Ecto neural progenitor cell (in vitro differentiated cells): ENCODE results near the gene BPIFB4.

Experiments used
- DNase-seq: peaks from one replicate; pipeline ENCODE4 v3.0.0-alpha.2; 2018; ENCODE audit warnings: low spot score

Gene BPIFB4

DNA sequence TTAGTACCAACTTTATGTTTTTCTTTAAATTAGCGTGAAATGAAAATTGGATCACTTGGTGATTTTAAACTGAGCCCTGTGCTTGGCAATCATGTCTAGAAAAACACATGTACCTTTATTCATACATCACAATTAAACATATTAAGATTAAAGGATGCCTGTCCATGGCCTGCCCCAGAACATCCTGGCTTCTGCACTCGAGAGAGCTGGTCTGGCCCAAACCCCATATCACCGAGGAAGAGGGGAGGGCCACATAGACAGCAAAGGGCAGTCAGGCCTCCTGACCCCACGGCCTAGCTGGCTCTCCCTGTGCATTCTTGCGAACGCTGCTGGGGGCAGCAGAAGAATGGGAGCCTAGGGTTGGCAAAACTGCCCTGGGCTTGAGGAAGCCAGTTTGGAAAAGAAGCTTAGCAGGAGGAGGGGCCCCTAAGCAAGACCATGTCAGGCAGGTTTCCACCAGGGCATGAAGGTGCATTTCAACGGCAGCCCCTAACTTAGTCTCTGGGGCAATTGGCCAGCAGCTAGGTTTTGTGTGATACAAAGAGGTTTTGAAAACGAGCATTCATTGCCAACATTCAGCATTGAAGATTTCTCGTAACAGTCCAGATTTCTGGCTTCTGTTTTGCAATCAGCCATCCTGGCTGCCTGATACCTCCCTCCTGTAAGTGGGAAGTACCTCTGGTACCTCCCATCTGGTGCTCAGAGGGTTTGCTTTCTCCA is 17.2 kb upstream of the BPIFB4 start:
- DNase-seq = peak; percentile 70

DNA sequence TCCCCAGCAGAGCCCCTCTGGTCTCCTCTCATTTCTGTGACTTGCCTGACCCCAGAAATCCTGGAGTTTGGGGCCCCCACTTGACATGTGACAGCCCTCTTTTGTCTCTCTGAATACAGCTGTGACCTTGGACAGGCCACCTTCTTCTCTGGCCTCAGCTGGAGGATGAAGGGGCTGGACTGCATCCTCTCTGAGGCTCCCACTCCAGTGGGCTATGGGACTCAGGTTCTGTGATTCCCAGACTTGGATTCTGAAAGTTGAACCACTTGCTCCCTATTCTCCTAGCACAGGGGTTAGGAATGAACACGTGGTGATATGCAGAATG is 16.7 kb upstream of the BPIFB4 start:
- DNase-seq = no peak

DNA sequence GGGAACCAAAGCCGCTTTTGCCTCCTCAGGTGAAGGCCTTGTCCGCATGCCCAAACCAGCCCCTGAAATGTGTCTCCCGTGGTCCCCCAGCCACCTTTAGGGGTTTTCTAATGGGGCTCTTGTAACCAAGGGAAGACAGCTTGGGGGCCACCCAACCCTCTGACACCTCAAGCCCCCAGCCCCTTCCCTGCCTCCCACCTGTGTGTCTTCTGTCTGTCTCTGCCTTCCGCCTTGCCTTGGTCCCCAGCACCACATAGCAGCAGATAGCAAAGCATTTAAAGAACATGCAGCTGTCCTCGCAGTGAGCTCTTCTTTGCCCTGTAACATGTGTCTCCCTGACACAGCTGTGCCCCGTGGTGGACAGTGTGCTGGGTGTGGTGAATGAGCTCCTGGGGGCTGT is 16.2 kb upstream of the BPIFB4 start:
- DNase-seq = no peak

- no peak for DNase-seq
Observed at GRCh38 chr20:33064572-33065287, 14.7 kb upstream of the BPIFB4 start.

- DNase-seq = no peak
Observed at GRCh38 chr20:33065785-33066184, 13.7 kb upstream of the BPIFB4 start.

- no peak for DNase-seq
Observed at GRCh38 chr20:33067806-33068205, 11.6 kb upstream of the BPIFB4 start.

- no peak for DNase-seq
Observed at GRCh38 chr20:33068251-33068939, 11.0 kb upstream of the BPIFB4 start.

GRCh38 chr20:33069673-33070072 is 9.8 kb upstream of the BPIFB4 start:
- DNase-seq = no peak

- DNase-seq = no peak
Observed at GRCh38 chr20:33070111-33071053, 9.1 kb upstream of the BPIFB4 start.

DNA sequence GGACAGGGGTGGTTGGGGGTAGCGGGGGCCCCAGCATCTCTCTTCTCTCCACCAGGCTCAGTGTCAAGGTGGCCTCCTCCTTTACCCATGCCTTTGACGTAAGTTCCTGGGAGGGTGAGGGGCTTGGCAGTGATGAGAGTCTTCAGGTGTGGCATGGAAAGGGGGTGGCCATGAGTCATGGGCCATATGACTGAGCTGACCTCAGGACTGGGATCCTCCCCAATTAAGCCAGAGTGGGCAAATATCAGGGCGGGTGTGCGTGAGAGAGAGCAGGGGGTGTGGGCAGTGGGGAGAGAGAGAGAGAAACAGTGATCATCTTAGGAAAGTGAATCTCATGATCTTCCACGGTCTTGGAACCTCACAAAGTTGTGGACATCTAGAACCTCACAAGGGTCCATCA is 8.2 kb upstream of the BPIFB4 start:
- DNase-seq = no peak

DNA sequence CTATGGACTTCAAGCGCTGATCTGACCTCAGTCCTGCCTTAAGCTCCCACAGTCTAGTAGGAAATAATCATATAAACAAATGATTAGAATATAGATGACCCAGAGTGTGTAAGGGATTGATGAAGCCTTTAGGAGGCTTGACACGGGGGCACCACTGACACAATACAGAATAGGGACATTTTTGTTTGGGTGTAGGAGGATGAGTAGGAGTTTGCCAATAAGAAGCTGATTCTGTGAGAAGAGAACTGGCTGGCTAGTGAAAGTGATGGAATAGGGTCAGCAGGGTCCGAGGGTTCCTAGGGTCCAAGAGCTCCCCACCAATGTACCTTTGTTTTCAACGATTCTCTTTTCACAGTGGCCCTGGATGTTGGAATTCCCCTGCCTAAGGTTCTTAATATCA is 7.1 kb upstream of the BPIFB4 start:
- no peak for DNase-seq

DNA sequence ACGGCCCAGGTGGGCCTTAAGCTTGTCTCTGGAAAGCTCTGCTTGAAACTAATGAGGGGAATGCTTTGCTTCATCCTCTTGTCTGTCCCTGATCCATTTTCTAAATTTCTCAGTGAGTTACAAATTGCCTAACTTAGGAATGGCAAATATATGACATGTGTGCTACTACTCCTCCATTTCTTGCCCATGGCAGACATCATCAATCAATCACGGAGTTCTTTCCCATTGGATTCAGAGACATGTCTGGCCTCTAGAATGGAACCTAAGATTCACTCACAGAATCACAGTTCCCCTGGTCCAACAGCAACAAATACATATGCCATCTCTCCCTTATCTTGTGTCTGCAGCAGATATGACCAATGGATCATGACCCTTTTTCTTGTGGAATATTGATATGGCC is 6.6 kb upstream of the BPIFB4 start:
- DNase-seq = no peak

- no peak for DNase-seq
Observed at GRCh38 chr20:33074675-33075074, 4.8 kb upstream of the BPIFB4 start.

GRCh38 chr20:33075281-33075680 is 4.2 kb upstream of the BPIFB4 start:
- no peak for DNase-seq

DNA sequence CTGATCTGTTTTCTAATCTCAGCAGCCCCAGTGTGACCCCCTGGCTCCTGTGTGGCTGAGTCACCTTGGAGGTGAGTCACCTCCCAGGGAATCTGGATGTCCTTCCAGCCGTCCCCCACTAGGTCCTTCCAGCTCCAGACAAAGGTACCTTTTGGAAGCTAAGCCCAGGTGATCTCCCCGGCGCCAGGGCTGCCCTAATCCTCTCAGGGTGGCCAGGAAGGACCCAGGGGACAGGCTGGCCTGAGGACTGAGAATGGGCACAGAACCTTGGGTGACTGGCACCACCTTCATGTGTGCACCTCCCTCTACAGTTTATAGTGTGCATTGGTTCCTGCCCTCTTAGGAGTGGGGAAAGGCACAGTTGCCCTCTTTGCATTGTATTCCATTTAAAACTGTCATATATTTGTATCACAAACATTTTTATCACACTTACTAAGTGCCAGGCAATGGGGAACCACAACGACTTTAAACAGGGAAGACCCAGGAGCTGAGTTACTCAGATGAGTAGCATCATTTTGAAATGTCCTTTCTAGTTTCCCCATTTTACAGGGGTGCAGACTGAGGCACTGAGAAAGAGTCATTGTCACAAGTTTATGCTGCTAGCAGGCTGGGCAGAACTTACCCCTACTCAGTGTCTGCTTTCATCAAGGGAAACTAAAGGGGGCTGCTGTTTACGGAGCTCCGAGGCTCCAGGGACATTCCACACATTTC is 2.6 kb upstream of the BPIFB4 start:
- DNase-seq = no peak

- DNase-seq = no peak
Observed at GRCh38 chr20:33081411-33082154, 2.1 kb downstream of the BPIFB4 start.

GRCh38 chr20:33082546-33082945 is 3.1 kb downstream of the BPIFB4 start:
- no peak for DNase-seq

DNA sequence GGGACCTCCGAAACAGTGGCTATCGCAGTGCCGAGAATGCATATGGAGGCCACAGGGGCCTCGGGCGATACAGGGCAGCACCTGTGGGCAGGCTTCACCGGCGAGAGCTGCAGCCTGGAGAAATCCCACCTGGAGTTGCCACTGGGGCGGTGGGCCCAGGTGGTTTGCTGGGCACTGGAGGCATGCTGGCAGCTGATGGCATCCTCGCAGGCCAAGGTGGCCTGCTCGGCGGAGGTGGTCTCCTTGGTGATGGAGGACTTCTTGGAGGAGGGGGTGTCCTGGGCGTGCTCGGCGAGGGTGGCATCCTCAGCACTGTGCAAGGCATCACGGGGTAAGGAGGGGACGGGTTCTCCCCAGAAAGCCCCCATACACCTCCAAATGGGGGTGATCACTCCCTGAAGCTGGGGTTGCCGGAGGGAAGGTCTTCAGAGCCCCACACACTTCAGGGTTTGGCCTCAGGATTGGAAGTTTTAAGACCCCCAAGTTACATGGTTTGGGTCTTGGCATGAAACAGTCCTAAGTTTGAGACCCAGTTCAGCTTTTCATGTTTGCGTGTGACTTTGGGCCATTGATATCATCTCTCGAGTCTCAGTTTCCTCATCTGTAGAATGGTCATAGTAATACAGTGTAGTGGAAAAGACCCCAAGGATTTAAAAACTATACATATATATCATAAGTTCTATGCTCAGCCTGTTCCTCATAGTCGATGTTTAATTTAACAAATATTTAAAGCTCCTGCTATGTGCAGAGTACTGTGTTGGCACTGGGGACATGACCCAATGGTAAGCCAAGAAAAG is 4.3 kb downstream of the BPIFB4 start:
- DNase-seq = no peak

DNA sequence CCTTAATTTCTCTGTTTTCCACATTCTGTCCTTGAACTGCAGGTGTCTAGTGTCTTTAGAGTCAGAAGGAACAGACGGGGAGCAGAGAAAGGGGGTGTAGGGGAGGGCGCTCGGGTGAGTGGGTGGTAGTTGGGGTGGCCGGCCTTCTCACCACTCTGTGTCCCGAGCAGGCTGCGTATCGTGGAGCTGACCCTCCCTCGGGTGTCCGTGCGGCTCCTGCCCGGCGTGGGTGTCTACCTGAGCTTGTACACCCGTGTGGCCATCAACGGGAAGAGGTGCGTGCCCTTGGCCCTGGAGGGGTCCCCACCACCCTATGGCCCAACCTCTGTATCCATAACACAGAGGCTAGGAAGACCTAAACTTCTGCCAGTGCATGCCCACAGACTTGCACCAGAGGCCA is 5.3 kb downstream of the BPIFB4 start:
- DNase-seq = no peak
